ENCODE data around the gene CRY2.

CRY2 gene

DNA sequence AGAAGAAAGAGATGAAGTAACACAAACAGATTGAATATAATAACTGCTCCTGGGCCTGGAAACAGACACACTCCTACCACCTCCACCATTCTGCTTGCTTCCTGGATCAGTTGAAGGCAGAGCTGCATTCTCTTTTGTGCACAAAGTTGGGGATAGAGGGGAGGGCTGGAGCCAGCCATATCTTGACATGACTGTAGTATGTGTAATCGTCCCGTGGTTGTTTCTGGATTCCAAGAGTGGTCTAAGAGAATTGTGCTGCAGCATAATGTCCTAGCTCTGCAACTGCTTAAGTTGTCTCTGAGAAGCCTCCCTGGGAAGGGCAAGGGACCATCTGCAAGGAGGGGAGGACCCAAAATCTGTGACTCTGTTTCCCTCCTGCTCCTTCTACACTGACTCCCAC is 3.2 kb downstream of the CRY2 start:
- FAIRE-seq: no peak

DNA sequence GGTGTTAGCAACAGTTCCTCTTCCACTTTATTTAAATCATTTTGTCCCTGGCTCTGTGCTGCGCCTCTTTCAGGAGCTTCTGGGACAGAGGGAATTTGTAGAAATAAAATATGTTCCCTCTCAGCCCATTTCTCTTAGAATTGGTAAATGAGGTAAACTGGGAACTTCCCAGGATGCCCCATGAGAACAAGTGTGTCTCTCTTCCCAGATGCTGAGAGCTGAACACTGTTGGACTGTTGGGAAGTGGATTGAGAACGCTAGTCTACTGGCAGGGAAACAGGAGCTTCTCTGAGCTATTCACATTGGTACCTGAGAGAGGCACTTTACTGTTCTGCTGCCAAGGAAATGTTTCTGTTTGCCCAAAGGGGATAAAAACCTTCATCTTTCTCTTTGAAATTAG is 4.0 kb downstream of the CRY2 start:
- no peak for FAIRE-seq

DNA sequence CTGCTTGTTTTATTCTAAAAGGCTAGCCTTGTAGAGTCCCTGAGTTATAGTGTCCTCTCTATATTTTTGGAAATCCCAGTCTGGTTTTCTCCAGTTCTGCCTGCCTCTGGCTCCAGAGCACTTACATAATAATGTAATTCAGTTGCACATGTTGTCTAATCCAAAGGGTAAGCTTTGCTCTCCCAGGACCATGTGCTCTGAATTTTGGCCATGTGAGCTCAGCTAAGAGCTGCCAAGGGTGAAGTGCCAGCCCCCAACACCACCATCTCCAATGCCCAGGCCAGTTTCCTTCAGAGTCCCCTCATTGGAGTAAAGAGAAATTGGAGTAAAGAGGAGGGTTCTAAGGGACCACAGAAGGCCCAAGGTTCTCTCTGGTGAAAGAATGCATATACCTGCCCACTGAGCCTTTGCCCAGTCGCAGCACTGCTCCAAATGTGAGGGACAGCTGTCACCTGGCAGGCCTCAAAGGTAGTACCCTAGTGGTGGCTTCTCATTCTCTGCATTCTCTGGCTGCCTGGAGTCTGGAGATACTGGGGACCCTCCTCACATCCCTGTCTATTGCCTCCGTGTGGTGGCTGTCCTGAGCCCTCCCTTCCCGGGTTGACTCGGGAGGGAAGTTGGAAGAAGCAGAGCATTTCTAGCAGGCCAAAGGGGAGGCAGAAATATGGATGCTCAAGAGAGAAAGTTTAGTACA is 4.9 kb downstream of the CRY2 start:
- FAIRE-seq: no peak

DNA sequence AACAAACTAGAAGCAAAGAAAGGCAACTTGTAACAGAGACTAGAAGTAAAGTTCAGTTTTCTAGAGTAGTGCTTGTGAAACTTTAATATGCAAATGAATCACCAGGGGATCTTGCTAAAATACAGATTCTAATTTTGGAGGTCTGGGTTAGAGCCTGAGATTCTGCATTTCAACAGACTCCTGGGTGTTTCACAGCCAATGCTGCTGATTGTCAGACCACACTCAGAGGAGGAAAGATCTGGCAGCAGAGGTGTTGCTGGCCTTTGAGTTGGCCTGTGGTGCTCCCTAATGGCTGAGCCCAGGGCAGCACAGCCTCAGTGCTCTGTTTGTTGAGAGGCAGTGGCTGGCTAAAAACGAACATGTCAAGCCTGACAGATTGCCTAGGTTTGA is 5.4 kb downstream of the CRY2 start:
- FAIRE-seq: no peak

DNA sequence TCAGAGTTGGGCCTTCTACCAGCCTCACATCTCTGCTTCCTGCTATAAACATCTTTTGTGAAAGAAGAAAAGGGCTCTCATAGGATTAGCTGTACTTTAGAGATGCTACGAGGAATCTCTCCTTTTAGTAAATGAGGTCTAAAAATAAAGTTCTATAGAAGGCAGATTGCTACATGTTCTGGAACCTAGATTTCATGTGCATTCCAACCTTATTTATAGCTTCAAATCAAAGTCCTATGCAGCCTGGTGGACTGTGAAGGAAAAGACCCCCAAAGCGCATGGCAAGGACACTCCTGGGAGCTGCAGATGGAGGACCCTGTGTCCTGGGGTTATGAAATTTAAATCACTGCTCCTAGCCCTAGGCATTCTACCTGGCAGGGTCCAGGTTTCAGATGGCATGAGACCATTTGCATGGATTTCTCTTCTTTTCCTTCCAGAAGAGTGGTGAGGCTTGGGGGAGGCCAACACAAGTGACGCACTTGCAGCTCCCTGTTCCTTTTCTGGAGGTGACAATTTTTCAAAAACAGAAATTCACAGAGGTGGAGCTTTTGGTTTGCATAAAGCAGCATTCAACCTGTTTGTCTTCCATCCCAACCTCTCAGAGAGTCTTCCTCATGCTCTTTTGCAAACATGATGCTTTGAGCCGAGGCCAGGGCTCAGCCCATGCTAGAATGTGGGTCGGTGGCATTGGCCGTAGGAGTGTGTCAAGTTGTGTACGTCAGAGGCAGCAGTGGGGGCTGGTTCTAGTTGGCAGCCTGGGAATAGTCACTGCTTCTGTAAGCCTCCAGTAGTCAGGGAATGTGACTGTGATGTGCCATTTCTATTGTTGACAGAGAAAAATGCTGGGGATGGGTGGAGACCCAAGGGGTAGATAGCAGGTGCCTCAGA is 6.3 kb downstream of the CRY2 start:
- no peak for FAIRE-seq

DNA sequence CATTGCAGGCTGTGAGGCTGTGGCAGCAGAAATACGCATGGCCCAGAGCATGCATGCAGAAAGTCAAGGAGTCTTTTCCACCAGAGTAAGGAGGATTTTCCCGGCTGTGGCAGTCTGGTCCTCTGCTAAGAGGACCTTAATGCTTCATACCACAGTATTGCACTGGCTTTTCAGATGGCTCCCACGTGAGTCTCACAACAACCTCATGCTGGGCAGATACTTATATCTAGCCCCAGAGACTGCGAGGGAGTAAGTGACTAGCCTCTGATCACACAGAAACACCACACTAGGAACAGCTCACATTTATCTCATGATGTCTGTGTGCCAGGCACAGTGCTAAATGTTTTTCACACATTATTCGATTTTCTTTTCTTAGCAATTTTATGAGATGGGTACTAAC is 8.0 kb downstream of the CRY2 start:
- no peak for FAIRE-seq

DNA sequence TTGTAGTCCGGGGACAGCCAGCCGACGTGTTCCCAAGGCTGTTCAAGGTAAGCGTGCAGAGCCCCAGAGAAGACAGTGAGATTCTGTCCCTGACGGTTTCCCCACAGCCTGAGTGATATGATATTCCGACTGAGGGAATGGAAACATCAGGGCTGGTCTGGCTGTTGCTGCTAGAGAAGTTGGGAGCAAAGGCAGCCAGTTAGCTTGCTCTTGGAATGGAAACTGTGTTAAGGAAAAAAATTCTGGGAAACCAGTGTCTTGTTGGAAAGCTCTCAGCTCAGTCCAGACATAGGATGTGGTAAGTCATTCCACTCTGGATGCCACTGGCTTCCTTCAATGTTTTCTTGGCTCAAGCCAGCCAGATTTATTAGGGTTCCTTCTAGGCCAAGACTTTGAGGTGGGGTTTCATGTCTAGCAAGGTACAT is 8.8 kb downstream of the CRY2 start:
- no peak for FAIRE-seq

DNA sequence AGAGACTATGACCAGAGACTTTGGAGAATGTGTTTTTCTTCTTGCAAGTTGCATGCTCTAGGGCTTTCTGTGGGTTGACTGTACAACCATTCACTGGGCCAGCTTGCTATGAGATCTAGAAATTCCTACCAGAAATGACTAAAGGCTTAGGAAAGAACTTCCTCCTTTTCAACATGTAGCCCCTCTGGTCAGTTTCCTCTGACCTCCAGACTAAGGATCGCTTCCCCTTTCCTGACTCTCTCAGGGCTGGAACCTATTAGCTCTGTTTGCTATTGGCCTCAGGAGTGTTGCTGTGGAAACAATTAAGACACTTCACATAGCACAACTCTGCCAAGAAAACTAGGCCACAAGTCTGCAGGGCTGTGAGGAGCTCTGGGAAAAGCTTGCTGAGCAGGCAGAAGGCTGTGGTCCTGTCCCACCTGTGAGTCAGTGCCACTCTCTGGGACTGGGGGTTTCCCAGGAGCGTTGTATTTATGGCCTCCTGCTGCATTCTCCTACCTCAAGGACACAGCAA is 10.7 kb downstream of the CRY2 start:
- FAIRE-seq: no peak

GRCh38 chr11:45858751-45859398 is 11.6 kb downstream of the CRY2 start:
- no peak for FAIRE-seq

GRCh38 chr11:45859661-45860140 is 12.4 kb downstream of the CRY2 start:
- FAIRE-seq: no peak

GRCh38 chr11:45860348-45860747 is 13.1 kb downstream of the CRY2 start:
- no peak for FAIRE-seq

DNA sequence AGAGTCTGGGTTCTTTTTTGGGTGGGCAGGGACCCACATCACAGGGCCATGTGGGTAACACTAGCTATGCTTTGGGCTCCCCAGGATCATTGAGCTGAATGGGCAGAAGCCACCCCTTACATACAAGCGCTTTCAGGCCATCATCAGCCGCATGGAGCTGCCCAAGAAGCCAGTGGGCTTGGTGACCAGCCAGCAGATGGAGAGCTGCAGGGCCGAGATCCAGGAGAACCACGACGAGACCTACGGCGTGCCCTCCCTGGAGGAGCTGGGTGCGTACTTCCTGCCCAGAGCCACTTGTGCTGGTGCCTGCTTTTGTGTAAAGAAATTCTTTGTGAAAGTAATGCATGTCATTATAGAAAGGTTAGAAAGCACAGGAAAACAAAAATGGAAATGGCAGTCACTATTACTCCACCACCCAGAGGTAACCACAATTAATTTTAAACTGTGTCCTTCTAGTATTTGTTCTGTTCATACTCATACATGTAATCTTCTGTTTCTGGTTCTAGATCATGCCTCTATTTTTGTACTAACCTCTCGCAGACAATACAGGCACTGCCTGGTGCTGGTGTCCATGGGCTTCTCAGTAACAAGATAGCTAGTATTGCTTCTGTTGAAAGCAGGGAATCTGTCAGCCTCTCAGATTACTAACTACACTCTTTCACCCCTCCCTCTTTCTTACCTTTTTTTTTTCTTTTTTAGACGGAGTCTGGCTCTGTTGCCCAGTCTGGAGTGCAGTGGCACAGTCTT is 13.7 kb downstream of the CRY2 start:
- no peak for FAIRE-seq

DNA sequence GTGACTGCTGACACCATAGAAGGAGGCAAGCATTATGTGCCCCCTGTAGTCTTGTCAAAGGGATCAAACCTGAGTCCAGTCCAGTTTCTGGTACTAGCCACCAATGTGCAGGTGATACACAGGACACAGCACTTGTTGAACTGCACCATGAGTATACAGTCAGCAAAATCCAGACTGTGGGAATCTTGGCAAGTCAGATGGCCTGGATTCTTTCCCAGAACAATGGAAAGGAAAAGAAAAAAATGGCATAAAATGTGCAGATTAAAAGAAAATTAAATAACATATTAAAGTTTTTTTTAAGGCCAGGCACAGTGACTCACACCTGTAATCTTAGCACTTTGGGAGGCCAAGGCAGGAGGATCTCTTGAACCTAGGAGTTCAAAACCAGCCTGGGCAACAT is 16.8 kb downstream of the CRY2 start:
- no peak for FAIRE-seq

DNA sequence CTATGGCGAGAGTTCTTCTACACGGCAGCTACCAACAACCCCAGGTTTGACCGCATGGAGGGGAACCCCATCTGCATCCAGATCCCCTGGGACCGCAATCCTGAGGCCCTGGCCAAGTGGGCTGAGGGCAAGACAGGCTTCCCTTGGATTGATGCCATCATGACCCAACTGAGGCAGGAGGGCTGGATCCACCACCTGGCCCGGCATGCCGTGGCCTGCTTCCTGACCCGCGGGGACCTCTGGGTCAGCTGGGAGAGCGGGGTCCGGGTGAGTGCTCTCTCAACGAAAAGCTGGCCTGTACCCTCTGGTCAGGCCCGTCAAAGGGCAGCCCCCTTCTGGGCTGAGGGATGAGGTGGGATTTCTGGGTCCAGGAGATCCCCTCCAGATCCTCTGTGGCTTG is 22.3 kb downstream of the CRY2 start:
- FAIRE-seq: no peak

GRCh38 chr11:45870706-45871105 is 23.4 kb downstream of the CRY2 start:
- FAIRE-seq: no peak

GRCh38 chr11:45871638-45872037 is 24.4 kb downstream of the CRY2 start:
- FAIRE-seq: no peak

GRCh38 chr11:45872651-45873356 is 25.5 kb downstream of the CRY2 start:
- FAIRE-seq: no peak

DNA sequence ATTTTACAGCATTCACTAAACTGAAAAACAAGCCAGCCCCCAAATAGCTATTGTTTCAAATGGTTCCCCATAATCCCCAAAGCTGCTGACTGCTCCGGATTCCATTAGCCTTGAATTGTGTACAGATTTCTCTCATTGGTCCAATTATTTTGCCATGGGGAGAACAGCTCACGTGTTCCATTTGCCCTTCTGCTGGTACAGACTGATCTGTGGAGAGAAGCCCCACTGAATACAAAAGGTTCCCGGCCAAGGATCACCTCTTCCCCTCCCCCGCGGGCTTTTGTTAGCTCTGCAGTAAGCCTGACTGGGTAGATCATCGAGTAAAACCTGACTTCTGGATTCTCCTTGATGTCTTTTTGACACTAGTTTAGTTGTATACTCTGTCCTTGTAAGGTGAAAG is 29.1 kb downstream of the CRY2 start:
- FAIRE-seq: no peak

- no peak for FAIRE-seq
Observed at GRCh38 chr11:45877221-45877620, 29.9 kb downstream of the CRY2 start.

GRCh38 chr11:45877845-45878244 is 30.6 kb downstream of the CRY2 start:
- FAIRE-seq: no peak

DNA sequence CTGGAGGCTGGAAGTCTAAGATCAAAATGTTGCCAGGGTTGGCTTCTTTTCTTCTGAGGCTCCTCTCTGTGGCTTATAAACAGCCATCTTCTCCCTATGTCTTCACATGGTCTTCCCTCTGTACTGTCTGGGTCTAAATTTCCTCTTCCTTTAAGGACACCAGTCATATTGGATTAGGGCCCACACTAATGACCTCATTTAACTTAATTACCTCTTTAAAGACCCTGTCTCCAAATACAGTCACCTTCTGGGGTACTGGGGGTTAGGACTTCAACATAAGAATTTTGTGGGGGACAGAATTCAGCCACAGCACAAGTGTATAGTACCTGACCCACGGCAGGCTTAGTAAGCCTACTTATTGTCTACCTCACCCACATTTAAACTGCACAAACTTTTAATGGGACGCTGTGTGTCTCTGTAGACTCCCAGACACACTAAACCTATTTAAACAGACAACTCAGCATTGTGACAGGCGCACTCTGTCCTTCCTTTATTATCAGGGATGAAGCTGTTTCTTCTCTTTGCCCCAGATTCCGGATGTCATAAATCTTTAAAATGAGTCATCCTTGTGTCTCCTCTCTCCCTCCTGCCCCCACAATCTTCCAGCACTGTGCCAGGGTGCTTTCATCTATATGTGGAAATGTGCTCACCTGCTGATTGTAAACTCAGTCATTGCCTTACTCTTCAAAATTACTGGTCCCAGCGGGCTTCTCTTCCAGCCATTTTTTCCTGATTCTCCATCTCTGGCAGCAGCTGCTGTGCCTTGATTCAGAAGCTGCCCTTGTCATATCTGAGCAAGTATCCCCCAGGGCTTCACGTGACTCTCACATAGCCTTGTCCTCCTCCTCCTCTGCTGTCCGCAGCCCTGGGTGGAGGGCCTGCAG is 32.8 kb downstream of the CRY2 start:
- no peak for FAIRE-seq
